Measurements from ENCODE around the gene RPL29.

GRCh38 chr3:51974963-51975851 lies 20.5 kb downstream of the RPL29 start, which contains the start of gene ABHD14A:
- no peak for TF ChIP-seq TAF1 (IDR thresholded peaks at IDR 0.05; ENCODE audit: borderline replicate concordance, low read depth, low read length)
- TF ChIP-seq POLR2A (IDR thresholded peaks at IDR 0.05; ENCODE audit: low read depth, low read length): peak; percentile 78

Data from GM12892 (cell line).